Liver (tissue), 3 donors: Measurements from ENCODE around the gene AKTIP.

ENCODE experiments used
- CTCF ChIP-seq: fragments of 150-350 bp; IDR thresholded peaks from 2 replicates; pipeline ENCODE4 v1.5.1; 2017; ENCODE audit warnings: improper control_type of control experiment, low read depth, low read length; ENCODE audit not compliant: missing input control
- EGR1 ChIP-seq, 2 donors: IDR thresholded peaks; 2 replicates each; pipeline ENCODE4 v1.6.1; 2016 to 2018; ENCODE audit warnings: antibody characterized with exemption in 2 of 2, low read depth in 2 of 2
- FOXA2 ChIP-seq: IDR thresholded peaks from 2 replicates; pipeline ENCODE4 v1.6.1; 2016; ENCODE audit warnings: antibody characterized with exemption
- GABPA ChIP-seq, 2 donors: IDR thresholded peaks in 1 of 2; conservative IDR thresholded peaks in 1 of 2; 2 replicates each; pipeline ENCODE4 v1.6.1; 2016; ENCODE audit warnings: antibody characterized with exemption in 2 of 2, mild to moderate bottlenecking in 1 of 2, moderate library complexity in 1 of 2
- HNF4A ChIP-seq, 2 donors: conservative IDR thresholded peaks; 2 replicates each; pipeline ENCODE4 v1.6.1; 2016; ENCODE audit warnings: antibody characterized with exemption in 2 of 2, mild to moderate bottlenecking in 2 of 2
- HNF4G ChIP-seq: IDR thresholded peaks from 2 replicates; pipeline ENCODE4 v1.6.1; 2016; ENCODE audit warnings: antibody characterized with exemption
- JUND ChIP-seq, 2 donors: IDR thresholded peaks; 2 replicates each; pipeline ENCODE4 v1.6.1; 2016; ENCODE audit warnings: antibody characterized with exemption in 2 of 2
- MAX ChIP-seq: IDR thresholded peaks from 2 replicates; pipeline ENCODE4 v1.6.1; 2016; ENCODE audit warnings: antibody characterized with exemption
- NR2F2 ChIP-seq: IDR thresholded peaks from 2 replicates; pipeline ENCODE4 v1.6.1; 2016; ENCODE audit warnings: antibody characterized with exemption
- RAD21 ChIP-seq, 2 donors: IDR thresholded peaks; 2 replicates each; pipeline ENCODE4 v1.6.1; 2016; ENCODE audit warnings: antibody characterized with exemption in 2 of 2, mild to moderate bottlenecking in 2 of 2
- REST ChIP-seq: IDR thresholded peaks from 2 replicates; pipeline ENCODE4 v1.6.1; 2016; ENCODE audit warnings: antibody characterized with exemption, mild to moderate bottlenecking
- TAF1 ChIP-seq: conservative IDR thresholded peaks from 2 replicates; pipeline ENCODE4 v1.6.1; 2016; ENCODE audit warnings: antibody characterized with exemption, mild to moderate bottlenecking
- YY1 ChIP-seq: IDR thresholded peaks from 2 replicates; pipeline ENCODE4 v1.6.1; 2016; ENCODE audit warnings: antibody characterized with exemption, mild to moderate bottlenecking
- ZBTB33 ChIP-seq: IDR thresholded peaks from 2 replicates; pipeline ENCODE4 v1.6.1; 2016; ENCODE audit warnings: antibody characterized with exemption
- donor health status: healthy.
- donor health status: healthy.

- TF ChIP-seq REST (no peak), CTCF (no peak), HNF4G (no peak), EGR1 (IDR thresholded peaks at IDR 0.05; ENCODE audit: low read depth in 2 of 2) (no peak), MAX (no peak), RAD21 (IDR thresholded peaks at IDR 0.05) (no peak), YY1 (no peak), GABPA (IDR thresholded peaks at IDR 0.05 in 1 of 2, conservative IDR thresholded peaks at IDR 0.05 in 1 of 2) (no peak), TAF1 (no peak), ZBTB33 (no peak), HNF4A (conservative IDR thresholded peaks at IDR 0.05) (no peak), JUND (IDR thresholded peaks at IDR 0.05) (no peak), FOXA2 (no peak), NR2F2 (no peak)
Observed at GRCh38 chr16:53528797-53529196, 25.8 kb upstream of the AKTIP start.
